Astrocyte (in vitro differentiated cells and primary cell): ENCODE measurements around the gene ARHGEF35. TPM values are rescaled to one million over a fixed set of nuclear protein-coding genes. Genes with fewer than 3 reads are reported as not detected.
A peak's percentile ranks its signal among the peaks of the same experiment; 100 is the strongest.
"Not testable (repeated sequence)": the region's sequence is repeated elsewhere in the genome, so short reads cannot be mapped to it uniquely, and the experiment has no call there.

Experiments
- DNase-seq: peaks from one replicate; pipeline ENCODE4 v3.0.0-alpha.2; 2010; ENCODE audit warnings: low read depth
- FAIRE-seq: peaks from 2 replicates; lab custom pipeline; 2011; peaks lifted over from hg19 to GRCh38; lab: Jason Lieb, UNC
- H2AFZ ChIP-seq: 2 replicates; pipeline ENCODE4 v1.6.0; 2012; ENCODE audit warnings: low read depth, low read length, inconsistent platforms
- H3K27ac ChIP-seq: 2 replicates; pipeline ENCODE4 v1.5.1; 2011; ENCODE audit warnings: low read depth, low read length, inconsistent platforms
- H3K27me3 ChIP-seq: 2 replicates; pipeline ENCODE4 v1.6.0; 2011; ENCODE audit warnings: low read length, inconsistent platforms; ENCODE audit not compliant: insufficient read depth
- H3K36me3 ChIP-seq: 2 replicates; pipeline ENCODE4 v1.5.1; 2011; ENCODE audit warnings: low read length, inconsistent platforms; ENCODE audit not compliant: insufficient read depth
- H3K4me1 ChIP-seq: 2 replicates; pipeline ENCODE4 v1.5.1; 2011; ENCODE audit warnings: low read length, inconsistent platforms; ENCODE audit not compliant: insufficient read depth
- H3K4me2 ChIP-seq: 2 replicates; pipeline ENCODE4 v1.6.0; 2012; ENCODE audit warnings: low read length, inconsistent platforms
- H3K4me3 ChIP-seq: 2 replicates; pipeline ENCODE4 v1.5.1; 2011; ENCODE audit warnings: low read depth, mild to moderate bottlenecking, low read length, inconsistent platforms; ENCODE audit not compliant: insufficient read depth
- H3K79me2 ChIP-seq: 2 replicates; pipeline ENCODE4 v1.6.0; 2012; ENCODE audit warnings: mild to moderate bottlenecking, low read length, inconsistent platforms; ENCODE audit not compliant: insufficient read depth
- H3K9ac ChIP-seq: 2 replicates; pipeline ENCODE4 v1.6.0; 2012; ENCODE audit warnings: mild to moderate bottlenecking, low read length, inconsistent platforms
- H3K9me3 ChIP-seq: 2 replicates; pipeline ENCODE4 v1.5.1; 2012; ENCODE audit warnings: low read depth, mild to moderate bottlenecking, low read length, inconsistent platforms; ENCODE audit not compliant: insufficient read depth
- H4K20me1 ChIP-seq: 2 replicates; pipeline ENCODE4 v1.6.0; 2012; ENCODE audit warnings: low read length, inconsistent platforms; ENCODE audit not compliant: insufficient read depth
- H3K27ac Mint-ChIP-seq: one replicate; pipeline ENCODE4 v1.8.0; 2021; ENCODE audit warnings: mild to moderate bottlenecking, mixed read lengths; ENCODE audit not compliant: unreplicated experiment
- H3K27me3 Mint-ChIP-seq: one replicate; pipeline ENCODE4 v1.8.0; 2021; ENCODE audit warnings: low read depth, mixed read lengths; ENCODE audit not compliant: unreplicated experiment
- H3K36me3 Mint-ChIP-seq: one replicate; pipeline ENCODE4 v1.8.0; 2021; ENCODE audit warnings: low read depth, mixed read lengths; ENCODE audit not compliant: unreplicated experiment
- H3K4me1 Mint-ChIP-seq: one replicate; pipeline ENCODE4 v1.8.0; 2021; ENCODE audit warnings: low read depth, mixed read lengths; ENCODE audit not compliant: unreplicated experiment
- H3K4me3 Mint-ChIP-seq: one replicate; pipeline ENCODE4 v1.8.0; 2021; ENCODE audit warnings: mild to moderate bottlenecking, moderate library complexity, mixed read lengths; ENCODE audit not compliant: unreplicated experiment
- H3K9me3 Mint-ChIP-seq: one replicate; pipeline ENCODE4 v1.8.0; 2021; ENCODE audit warnings: mild to moderate bottlenecking, mixed read lengths; ENCODE audit not compliant: unreplicated experiment
- total RNA-seq: library from RNA; stranded (reverse); gene quantifications from 2 replicates; pipeline ENCODE4 v1.2.1, GENCODE V29; 2021

ARHGEF35 gene
- total RNA-seq, 1 donor from 2014 or later, result 5.0 TPM

DNA sequence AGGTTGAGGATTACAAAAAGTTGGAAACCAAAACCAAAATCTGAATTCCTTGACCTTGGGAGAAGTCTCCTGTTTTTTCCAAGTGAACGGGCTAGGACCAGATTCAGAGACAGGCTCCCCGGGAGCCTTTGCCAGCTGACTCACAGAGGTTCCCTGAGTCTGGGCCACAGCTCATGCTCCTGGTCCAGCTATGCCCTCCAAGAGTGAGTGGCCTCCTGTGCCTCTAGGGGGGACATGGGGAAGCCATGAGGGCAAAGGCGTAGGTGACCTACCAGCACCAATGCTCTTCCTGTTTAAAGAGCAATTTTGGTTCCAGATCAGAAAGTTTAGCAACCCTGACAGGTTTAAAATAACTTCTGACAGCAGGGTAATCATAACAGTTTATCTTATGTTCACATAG, 33.2 kb upstream of the ARHGEF35 start:
- H3K79me2 ChIP-seq, H3K4me1 Mint-ChIP-seq, H3K9ac ChIP-seq, H3K27ac Mint-ChIP-seq, H2AFZ ChIP-seq, H3K4me3 Mint-ChIP-seq, H3K4me3 ChIP-seq, DNase-seq, H3K27me3 ChIP-seq, H3K27ac ChIP-seq, H3K4me1 ChIP-seq, H3K36me3 Mint-ChIP-seq, H4K20me1 ChIP-seq, H3K9me3 Mint-ChIP-seq, FAIRE-seq, H3K9me3 ChIP-seq, H3K27me3 Mint-ChIP-seq, H3K4me2 ChIP-seq, H3K36me3 ChIP-seq: not testable (repeated sequence)

DNA sequence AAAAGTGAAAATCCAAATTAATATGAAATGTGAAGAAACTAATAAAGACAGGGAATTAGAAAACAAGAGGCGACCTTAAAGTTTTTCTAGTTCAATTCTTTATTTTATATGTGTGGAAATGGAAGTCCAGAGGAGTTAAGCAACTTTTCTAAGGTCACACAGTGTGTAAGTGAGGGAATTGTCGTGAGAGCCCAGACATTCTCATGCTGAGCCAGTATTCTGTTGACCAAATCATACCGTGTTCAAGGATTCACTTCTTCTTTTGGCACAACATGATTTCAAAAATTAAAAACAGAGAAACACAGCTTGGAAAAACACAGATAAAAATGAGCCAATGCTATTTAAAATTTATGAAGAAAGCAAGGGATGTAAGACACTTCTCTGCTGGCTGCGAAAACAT, 31.2 kb upstream of the ARHGEF35 start:
- H3K79me2 ChIP-seq, H3K27ac Mint-ChIP-seq, H3K27ac ChIP-seq, H3K36me3 Mint-ChIP-seq, H3K9me3 Mint-ChIP-seq, H3K9ac ChIP-seq, H3K4me2 ChIP-seq, H4K20me1 ChIP-seq, FAIRE-seq, DNase-seq, H3K27me3 ChIP-seq, H2AFZ ChIP-seq, H3K4me3 ChIP-seq, H3K4me1 Mint-ChIP-seq, H3K36me3 ChIP-seq, H3K27me3 Mint-ChIP-seq, H3K9me3 ChIP-seq, H3K4me3 Mint-ChIP-seq, H3K4me1 ChIP-seq: not testable (repeated sequence)

DNA sequence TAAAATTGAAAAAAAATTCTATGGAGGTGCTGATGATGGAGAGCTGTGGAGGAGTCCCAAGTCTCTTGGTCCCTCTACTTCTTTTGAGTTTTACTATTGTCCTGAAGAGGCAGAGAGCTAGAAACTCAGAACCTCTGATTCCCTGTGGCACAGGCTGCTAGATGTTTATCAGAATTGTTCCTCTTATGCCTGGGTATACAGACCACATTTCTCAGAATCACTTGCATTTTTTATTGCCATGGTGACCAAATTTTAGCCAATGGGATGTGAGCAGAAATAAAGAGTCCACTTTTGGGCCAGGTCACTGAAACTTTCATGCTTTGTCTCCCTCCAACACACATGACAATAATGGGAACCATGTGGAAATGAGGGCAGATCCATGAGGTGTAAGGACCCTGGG, 28.0 kb upstream of the ARHGEF35 start:
- H3K36me3 Mint-ChIP-seq, H3K36me3 ChIP-seq, H3K27me3 Mint-ChIP-seq, H3K9ac ChIP-seq, H3K4me1 Mint-ChIP-seq, H3K27me3 ChIP-seq, H3K27ac ChIP-seq, H2AFZ ChIP-seq, DNase-seq, H3K27ac Mint-ChIP-seq, H4K20me1 ChIP-seq, H3K4me3 Mint-ChIP-seq, H3K4me1 ChIP-seq, H3K9me3 ChIP-seq, H3K4me2 ChIP-seq, H3K79me2 ChIP-seq, H3K9me3 Mint-ChIP-seq, FAIRE-seq, H3K4me3 ChIP-seq: not testable (repeated sequence)

DNA sequence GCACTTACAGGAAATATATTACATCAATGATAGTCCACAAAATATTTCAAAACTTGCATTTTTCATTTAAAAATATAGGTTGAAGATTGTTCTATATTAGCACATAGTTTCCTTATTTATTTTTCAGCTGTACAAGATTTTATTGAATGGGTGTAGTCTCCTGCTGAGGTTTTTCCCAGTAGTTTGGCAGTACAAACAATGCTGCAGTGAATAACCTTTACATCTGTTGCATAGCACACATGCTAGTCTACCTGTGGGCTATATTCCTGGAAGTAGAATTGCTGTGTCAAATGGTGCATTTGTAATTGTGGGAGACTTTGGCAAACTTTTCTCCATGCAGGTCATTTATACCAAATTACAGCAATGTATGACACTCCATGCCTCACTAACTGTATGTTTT, 24.9 kb upstream of the ARHGEF35 start:
- not testable (repeated sequence) for H3K9me3 ChIP-seq, H3K27me3 ChIP-seq, H3K79me2 ChIP-seq, H3K36me3 ChIP-seq, H4K20me1 ChIP-seq, H3K27ac ChIP-seq, FAIRE-seq, H3K4me2 ChIP-seq, H2AFZ ChIP-seq, H3K4me3 ChIP-seq, H3K4me3 Mint-ChIP-seq, H3K4me1 Mint-ChIP-seq, H3K9me3 Mint-ChIP-seq, H3K9ac ChIP-seq, H3K27me3 Mint-ChIP-seq, H3K4me1 ChIP-seq, H3K36me3 Mint-ChIP-seq, DNase-seq, H3K27ac Mint-ChIP-seq

DNA sequence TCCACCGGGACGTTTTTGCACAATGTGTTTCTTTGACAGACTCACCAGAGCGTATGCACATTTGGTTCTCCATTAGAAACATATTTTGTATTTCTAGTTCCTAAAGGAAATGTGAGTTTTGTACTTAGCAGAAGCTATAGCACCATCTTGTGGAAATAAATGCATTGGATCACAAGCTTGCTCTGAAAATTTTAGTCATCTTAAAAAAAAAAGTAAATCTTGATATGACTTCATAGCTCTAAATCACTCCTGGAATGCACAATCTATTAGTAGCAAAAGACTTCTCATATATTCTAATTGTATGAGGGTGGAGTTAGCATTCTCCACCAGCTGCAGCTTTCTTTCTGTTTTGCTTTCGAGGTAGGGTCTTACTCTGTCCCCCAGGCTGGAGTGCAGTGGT, 23.5 kb upstream of the ARHGEF35 start:
- not testable (repeated sequence) for H3K4me3 ChIP-seq, H3K27me3 ChIP-seq, H3K4me1 Mint-ChIP-seq, H3K36me3 ChIP-seq, H3K4me3 Mint-ChIP-seq, H3K4me2 ChIP-seq, H3K36me3 Mint-ChIP-seq, H3K79me2 ChIP-seq, H3K27ac ChIP-seq, H2AFZ ChIP-seq, H3K27me3 Mint-ChIP-seq, H3K9me3 Mint-ChIP-seq, H3K9ac ChIP-seq, H3K4me1 ChIP-seq, H3K9me3 ChIP-seq, DNase-seq, H3K27ac Mint-ChIP-seq, H4K20me1 ChIP-seq
- FAIRE-seq, result peak; percentile 69

DNA sequence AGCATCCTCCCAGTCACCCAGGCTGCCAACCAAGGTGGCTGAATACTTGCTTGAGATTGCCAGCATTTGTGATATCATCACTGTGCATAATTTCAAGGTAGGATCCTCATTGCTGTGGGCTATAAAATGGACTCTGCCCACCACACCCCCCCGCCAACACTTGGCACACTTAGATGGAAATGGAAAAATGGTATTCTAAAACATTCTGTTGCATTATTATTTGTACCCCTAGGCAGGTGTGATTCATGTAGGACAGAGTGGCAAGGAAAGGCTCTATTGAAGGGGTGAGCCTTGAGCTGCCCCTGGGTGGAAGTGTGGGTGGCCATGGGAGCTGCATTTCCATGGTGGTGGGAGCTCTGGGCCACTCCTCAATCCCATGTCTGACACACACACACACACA, 22.9 kb upstream of the ARHGEF35 start:
- not testable (repeated sequence) for H3K9ac ChIP-seq, FAIRE-seq, H3K27ac ChIP-seq, H3K4me3 ChIP-seq, H3K4me2 ChIP-seq, H3K4me3 Mint-ChIP-seq, H3K4me1 ChIP-seq, H3K36me3 ChIP-seq, DNase-seq, H3K36me3 Mint-ChIP-seq, H3K4me1 Mint-ChIP-seq, H3K79me2 ChIP-seq, H3K27me3 Mint-ChIP-seq, H3K9me3 ChIP-seq, H2AFZ ChIP-seq, H3K27me3 ChIP-seq, H3K27ac Mint-ChIP-seq, H4K20me1 ChIP-seq, H3K9me3 Mint-ChIP-seq
